GM12878 (cell line): ENCODE measurements around the gene SLC17A7. TPM values are rescaled to one million over a fixed set of nuclear protein-coding genes. Genes with fewer than 3 reads are reported as not detected.

ENCODE experiments used
- ATF7 ChIP-seq: fragments of 450-650 bp; IDR thresholded peaks from 2 replicates; pipeline ENCODE4 v1.6.1; 2016; ENCODE audit warnings: low read depth, mild to moderate bottlenecking
- BACH1 ChIP-seq: fragments of 450-650 bp; IDR thresholded peaks from 2 replicates; pipeline ENCODE4 v1.6.1; 2017; ENCODE audit warnings: mild to moderate bottlenecking, borderline replicate concordance
- CREB1 ChIP-seq: IDR thresholded peaks from 2 replicates; pipeline ENCODE4 v1.6.1; 2012; ENCODE audit warnings: low read depth, mild to moderate bottlenecking, inconsistent platforms
- DPF2 ChIP-seq: fragments of 450-650 bp; IDR thresholded peaks from 2 replicates; pipeline ENCODE4 v1.6.1; 2017; ENCODE audit warnings: mild to moderate bottlenecking
- ELK1 ChIP-seq: IDR thresholded peaks from 2 replicates; pipeline ENCODE4 v1.6.1; 2012; ENCODE audit warnings: low read depth, low read length, improper control_type of control experiment
- EZH2 ChIP-seq: IDR thresholded peaks from 2 replicates; pipeline ENCODE4 v1.6.1; 2012; ENCODE audit warnings: low read depth, mild to moderate bottlenecking, control low read depth, inconsistent platforms, low read length, borderline replicate concordance; ENCODE audit not compliant: control insufficient read depth
- JUND ChIP-seq: IDR thresholded peaks from 2 replicates; pipeline ENCODE4 v1.6.1; 2012; ENCODE audit warnings: low read depth, mild to moderate bottlenecking, low read length, improper control_type of control experiment, moderate library complexity
- LARP7 ChIP-seq: fragments of 450-650 bp; IDR thresholded peaks from 2 replicates; pipeline ENCODE4 v1.6.1; 2017; ENCODE audit warnings: mild to moderate bottlenecking
- MAX ChIP-seq: IDR thresholded peaks from 2 replicates; pipeline ENCODE4 v1.6.1; 2012; ENCODE audit warnings: low read depth, low read length, improper control_type of control experiment
- MEF2B ChIP-seq: fragments of 450-650 bp; IDR thresholded peaks from 2 replicates; pipeline ENCODE4 v1.6.1; 2018; ENCODE audit warnings: mild to moderate bottlenecking, moderate library complexity; ENCODE audit not compliant: partially characterized antibody, poor library complexity, severe bottlenecking
- MTA2 ChIP-seq: fragments of 450-650 bp; IDR thresholded peaks from 2 replicates; pipeline ENCODE4 v1.6.1; 2016; ENCODE audit warnings: low read depth, mild to moderate bottlenecking, moderate library complexity
- NFYA ChIP-seq: IDR thresholded peaks from 2 replicates; pipeline ENCODE4 v1.6.1; 2011; ENCODE audit warnings: low read depth, mild to moderate bottlenecking, low read length, improper control_type of control experiment, borderline replicate concordance
- NKRF ChIP-seq: fragments of 450-650 bp; conservative IDR thresholded peaks from 2 replicates; pipeline ENCODE4 v1.6.1; 2017; ENCODE audit warnings: mild to moderate bottlenecking, moderate library complexity
- NRF1 ChIP-seq: conservative IDR thresholded peaks from 2 replicates; pipeline ENCODE4 v1.6.1; 2011; ENCODE audit warnings: mild to moderate bottlenecking, low read depth, low read length, improper control_type of control experiment
- POLR2A ChIP-seq: IDR thresholded peaks from 2 replicates; pipeline ENCODE4 v1.6.1; 2011; ENCODE audit warnings: low read depth, mild to moderate bottlenecking, low read length
- RELB ChIP-seq: fragments of 450-650 bp; IDR thresholded peaks from 2 replicates; pipeline ENCODE4 v1.6.1; 2017; ENCODE audit warnings: low read depth, mild to moderate bottlenecking, moderate library complexity
- SIX5 ChIP-seq: IDR thresholded peaks from 2 replicates; pipeline ENCODE4 v1.6.1; 2011; ENCODE audit warnings: mild to moderate bottlenecking, low read depth, low read length, moderate library complexity; ENCODE audit not compliant: severe bottlenecking
- SUZ12 ChIP-seq: fragments of 200-600 bp; sonication (generic); IDR thresholded peaks from one replicate; pipeline ENCODE4 v1.6.1; 2018; ENCODE audit warnings: antibody characterized with exemption, mild to moderate bottlenecking; ENCODE audit not compliant: unreplicated experiment
- TBL1XR1 ChIP-seq: IDR thresholded peaks from 2 replicates; pipeline ENCODE4 v1.6.1; 2012; ENCODE audit warnings: low read depth, low read length, improper control_type of control experiment
- WRNIP1 ChIP-seq: IDR thresholded peaks from 2 replicates; pipeline ENCODE4 v1.6.1; 2011; ENCODE audit warnings: low read depth, low read length, improper control_type of control experiment, borderline replicate concordance
- YY1 ChIP-seq: IDR thresholded peaks from 2 replicates; pipeline ENCODE4 v1.6.1; 2011; ENCODE audit warnings: low read depth, mild to moderate bottlenecking, low read length
- ZBTB33 ChIP-seq: fragments of 450-650 bp; IDR thresholded peaks from 2 replicates; pipeline ENCODE4 v1.6.1; 2017; ENCODE audit warnings: mild to moderate bottlenecking
- ZNF217 ChIP-seq: fragments of 450-650 bp; IDR thresholded peaks from 2 replicates; pipeline ENCODE4 v1.6.1; 2017; ENCODE audit warnings: antibody characterized with exemption, mild to moderate bottlenecking
- ZNF622 ChIP-seq: fragments of 450-650 bp; IDR thresholded peaks from 2 replicates; pipeline ENCODE4 v1.6.1; 2017; ENCODE audit warnings: mild to moderate bottlenecking, inconsistent platforms
- ZZZ3 ChIP-seq: IDR thresholded peaks from 2 replicates; pipeline ENCODE4 v1.6.1; 2011; ENCODE audit warnings: low read depth; ENCODE audit not compliant: control insufficient read depth, insufficient read length
- polyA plus RNA-seq, 11 experiments: library from polyadenylated mRNA; depleted of rRNA in 4 of 11; unstranded in 6 of 11; stranded (reverse) in 5 of 11; fragments of >200 nt; fragmentation: Nextera tagmentation in 4 of 11; fragmentation: Illumina TruSeq in 1 of 11; extraction: Ambion mirVana in 4 of 11; extraction: Trizol in 1 of 11; gene quantifications; 1 replicate in 1 of 11; 2 replicates in 10 of 11; pipeline versions ENCODE4 v1.2.1 to v1.2.3, GENCODE V29; 2011 to 2016; ENCODE audit warnings: inconsistent platforms in 2 of 11, missing spikeins in 2 of 11, low read depth in 1 of 11
- total RNA-seq, 4 experiments: library from RNA; depleted of rRNA in 3 of 4; stranded (reverse); fragments of >200 nt in 3 of 4; fragmentation: Illumina TruSeq in 1 of 4; extraction: Trizol in 1 of 4; gene quantifications; 2 replicates each; pipeline versions ENCODE4 v1.2.1 to v1.2.3, GENCODE V29; 2013 to 2021

Gene SLC17A7
- total and polyA plus RNA-seq, 10 of the 15 experiments (the other 5 are each of a cell fraction or from before 2014, with no cell fraction given) = 0.03 to 0.24 (median 0.06) TPM; not detected in 6

GRCh38 chr19:49415102-49415809 is 26.1 kb downstream of the SLC17A7 start (continued):
- TF ChIP-seq YY1 (peak; percentile 54; the same call in 1 of the 2 replicates), DPF2 (peak; percentile 99), MEF2B (peak; percentile 99), WRNIP1 (no peak), EZH2 (no peak), MAX (no peak), ZZZ3 (no peak), NKRF (no peak), MTA2 (peak; percentile 96), TBL1XR1 (peak; percentile 74), ELK1 (0 out of 2 replicates have a peak, but pooled peaks have one; percentile 2), ZBTB33 (no peak), ZNF622 (no peak), RELB (peak; percentile 75; the same call in 1 of the 2 replicates), POLR2A (no peak), CREB1 (peak; percentile 81), LARP7 (peak; percentile 37; the same call in 1 of the 2 replicates), NRF1 (no peak), BACH1 (peak; percentile 84; the same call in 1 of the 2 replicates), ZNF217 (no peak), ATF7 (peak; percentile 76), NFYA (no peak), JUND (no peak), SUZ12 (no peak), SIX5 (no peak)
